Gastrocnemius medialis (tissue), 4 donors: ENCODE results near the gene CYP8B1. TPM values are rescaled to one million over a fixed set of nuclear protein-coding genes. Genes with fewer than 3 reads are reported as not detected.

ENCODE experiments used
- ATAC-seq, 2 donors: fragments of 150-250 bp; one replicate each; pipeline ENCODE4 v1.9.1; 2016
- DNase-seq, 2 donors: peaks; one replicate each; pipeline ENCODE4 v3.0.0-alpha.2; 2019
- H3K27ac ChIP-seq, 4 donors: fragments of 200-600 bp; sonication (generic); 1 replicate in 1 of 4; 2 replicates in 3 of 4; pipeline ENCODE4 v1.5.1; 2016 to 2018; ENCODE audit warnings: mild to moderate bottlenecking in 2 of 4, moderate library complexity in 1 of 4
- H3K27me3 ChIP-seq, 3 donors: fragments of 200-600 bp; sonication (generic) in 2 of 3; 1 replicate in 1 of 3; 2 replicates in 2 of 3; pipeline versions ENCODE4 v1.5.1 to v1.6.0; 2016 to 2019; ENCODE audit warnings: mild to moderate bottlenecking in 1 of 3, moderate library complexity in 1 of 3
- H3K36me3 ChIP-seq, 2 donors: fragments of 200-600 bp; sonication (generic) in 1 of 2; one replicate each; pipeline ENCODE4 v1.5.1; 2017 to 2018
- H3K4me1 ChIP-seq, 2 donors: fragments of 200-600 bp; sonication (generic) in 1 of 2; one replicate each; pipeline ENCODE4 v1.5.1; 2016 to 2017; ENCODE audit warnings: mild to moderate bottlenecking in 2 of 2
- H3K4me3 ChIP-seq, 4 donors: fragments of 200-600 bp; sonication (generic) in 3 of 4; 1 replicate in 1 of 4; 2 replicates in 3 of 4; pipeline ENCODE4 v1.5.1; 2016 to 2019; ENCODE audit warnings: mild to moderate bottlenecking in 2 of 4
- H3K9me3 ChIP-seq, 3 donors: fragments of 200-600 bp; sonication (generic) in 2 of 3; 1 replicate in 1 of 3; 2 replicates in 2 of 3; pipeline ENCODE4 v1.5.1; 2016 to 2019
- POLR2A ChIP-seq, 2 donors: fragments of 450-650 bp; IDR thresholded peaks; one replicate each; pipeline ENCODE4 v1.6.1; 2017; ENCODE audit warnings: antibody characterized with exemption in 2 of 2, mild to moderate bottlenecking in 2 of 2, moderate library complexity in 2 of 2
- in situ Hi-C, 4 donors: fragments of 200-750 bp; cut with MboI; loops; one replicate each; pipeline versions ENCODE4 v1.15.0 to v1.8.0; 2017; ENCODE audit warnings: low sequenced_read_pairs in 4 of 4
- intact Hi-C: fragments of 100-400 bp; cut with DNase I; formaldehyde crosslinking; loops from one replicate; pipeline ENCODE4 v1.15.1; 2023; ENCODE audit warnings: low total_unique reads
- total RNA-seq, 4 donors: library from RNA; depleted of rRNA; stranded (reverse); fragments of >200 nt; gene quantifications; one replicate each; pipeline versions ENCODE4 v1.1.0 to v1.2.3, GENCODE V29; 2016
- TF ChIP-seq, protein P1 (sequence below), 5 experiments: fragments of 450-650 bp in 3 of 5; fragments of 200-600 bp in 2 of 5; sonication (generic) in 2 of 5; IDR thresholded peaks in 4 of 5; conservative IDR thresholded peaks in 1 of 5; 1 replicate in 4 of 5; 2 replicates in 1 of 5; pipeline ENCODE4 v1.5.1; 2016 to 2019; ENCODE audit warnings: antibody characterized with exemption in 5 of 5, mild to moderate bottlenecking in 3 of 5, moderate library complexity in 3 of 5

CYP8B1 gene
- total RNA-seq, 4 donors from 2014 or later, result 0.62 to 0.93 TPM; not detected in 2

DNA sequence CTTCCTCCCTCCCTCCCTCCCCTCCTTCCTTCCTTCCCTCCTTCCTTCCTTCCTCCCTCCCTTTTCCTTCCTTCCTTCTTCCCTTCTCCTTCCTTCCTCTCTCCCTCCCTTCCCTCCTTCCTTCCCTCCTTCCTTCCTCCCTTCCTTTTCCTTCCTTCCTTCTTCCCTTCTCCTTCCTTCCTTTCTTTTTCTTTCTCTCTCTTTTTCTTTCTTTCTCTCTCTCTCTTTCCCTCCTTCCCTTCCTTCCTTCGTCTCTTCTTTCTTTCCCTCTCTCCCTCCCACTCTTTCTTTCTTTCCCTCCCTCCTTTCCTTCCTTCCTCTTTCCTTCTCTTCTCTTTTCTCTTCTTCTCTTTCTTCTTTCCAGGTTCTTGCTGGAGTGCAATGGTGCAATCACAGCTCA is 28.4 kb upstream of the CYP8B1 start:
- H3K36me3 ChIP-seq, result peaks cover 0 to 7% of the 10 kb centered on the region in 2 donors
- TF ChIP-seq POLR2A (IDR thresholded peaks at IDR 0.05), result no peak
- TF ChIP-seq, protein P1, sequence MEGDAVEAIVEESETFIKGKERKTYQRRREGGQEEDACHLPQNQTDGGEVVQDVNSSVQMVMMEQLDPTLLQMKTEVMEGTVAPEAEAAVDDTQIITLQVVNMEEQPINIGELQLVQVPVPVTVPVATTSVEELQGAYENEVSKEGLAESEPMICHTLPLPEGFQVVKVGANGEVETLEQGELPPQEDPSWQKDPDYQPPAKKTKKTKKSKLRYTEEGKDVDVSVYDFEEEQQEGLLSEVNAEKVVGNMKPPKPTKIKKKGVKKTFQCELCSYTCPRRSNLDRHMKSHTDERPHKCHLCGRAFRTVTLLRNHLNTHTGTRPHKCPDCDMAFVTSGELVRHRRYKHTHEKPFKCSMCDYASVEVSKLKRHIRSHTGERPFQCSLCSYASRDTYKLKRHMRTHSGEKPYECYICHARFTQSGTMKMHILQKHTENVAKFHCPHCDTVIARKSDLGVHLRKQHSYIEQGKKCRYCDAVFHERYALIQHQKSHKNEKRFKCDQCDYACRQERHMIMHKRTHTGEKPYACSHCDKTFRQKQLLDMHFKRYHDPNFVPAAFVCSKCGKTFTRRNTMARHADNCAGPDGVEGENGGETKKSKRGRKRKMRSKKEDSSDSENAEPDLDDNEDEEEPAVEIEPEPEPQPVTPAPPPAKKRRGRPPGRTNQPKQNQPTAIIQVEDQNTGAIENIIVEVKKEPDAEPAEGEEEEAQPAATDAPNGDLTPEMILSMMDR (IDR thresholded peaks at IDR 0.05 in 4 of 5, conservative IDR thresholded peaks at IDR 0.05 in 1 of 5), result no peak
- DNase-seq (no peak), ATAC-seq (no peak)
- intact Hi-C loops (no loop called here), in situ Hi-C loops (no loop called here)
- no peaks in the 10 kb centered on the region for H3K9me3 ChIP-seq
- H3K27me3 ChIP-seq, result no peaks in the 10 kb centered on the region
- peaks cover 6 to 8% of the 10 kb centered on the region in 2 donors for H3K4me1 ChIP-seq
- H3K4me3 ChIP-seq, result no peak overlapping the region
- no peak overlapping the region for H3K27ac ChIP-seq

DNA sequence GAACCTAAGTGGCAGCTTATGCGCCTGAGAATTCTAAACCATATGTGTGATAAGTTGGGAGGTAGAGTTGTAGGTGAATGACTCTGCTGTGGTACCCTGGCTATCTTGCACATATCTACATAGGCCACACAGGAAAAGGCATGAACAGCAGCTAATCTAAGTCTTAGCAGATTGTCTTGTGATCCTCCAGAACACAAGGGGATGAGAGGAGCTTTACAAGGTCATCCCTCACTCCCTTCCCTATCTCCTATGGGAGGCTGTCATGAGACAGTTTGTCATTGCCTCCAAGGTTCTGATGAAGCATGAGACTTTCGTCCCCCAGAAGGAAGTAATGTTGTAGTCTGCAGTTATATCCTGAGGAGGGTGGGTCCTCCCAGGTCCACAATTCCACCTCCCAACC is 26.6 kb upstream of the CYP8B1 start:
- Histone ChIP-seq H3K27ac (no peak overlapping the region), H3K4me1 (peaks cover 6 to 8% of the 10 kb centered on the region in 2 donors), H3K9me3 (no peaks in the 10 kb centered on the region), H3K27me3 (no peaks in the 10 kb centered on the region), H3K4me3 (no peak overlapping the region), H3K36me3 (no peaks in the 10 kb centered on the region)
- intact Hi-C loops, result no loop called here
- DNase-seq (no peak), ATAC-seq (no peak)
- in situ Hi-C loops, result no loop called here
- TF ChIP-seq POLR2A (IDR thresholded peaks at IDR 0.05), result no peak
- TF ChIP-seq, protein P1 (IDR thresholded peaks at IDR 0.05 in 4 of 5, conservative IDR thresholded peaks at IDR 0.05 in 1 of 5), result no peak

DNA sequence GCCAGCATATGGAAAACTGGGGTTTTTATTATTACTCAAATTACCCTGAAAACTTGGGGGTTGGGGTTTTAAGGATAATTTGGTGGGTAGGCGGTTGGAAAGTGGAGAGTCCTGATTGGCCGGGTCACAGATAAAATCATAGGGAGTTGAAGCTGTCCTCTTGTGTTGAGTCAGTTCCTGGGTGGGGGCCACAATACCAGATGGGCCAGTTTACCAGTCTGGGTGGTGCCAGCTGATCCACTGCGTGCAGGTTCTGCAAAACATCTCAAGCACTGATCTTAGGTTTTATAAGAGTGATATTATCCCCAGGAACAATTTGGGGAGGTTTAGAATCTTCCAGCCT is 25.4 kb upstream of the CYP8B1 start:
- intact Hi-C loops, result no loop called here

DNA sequence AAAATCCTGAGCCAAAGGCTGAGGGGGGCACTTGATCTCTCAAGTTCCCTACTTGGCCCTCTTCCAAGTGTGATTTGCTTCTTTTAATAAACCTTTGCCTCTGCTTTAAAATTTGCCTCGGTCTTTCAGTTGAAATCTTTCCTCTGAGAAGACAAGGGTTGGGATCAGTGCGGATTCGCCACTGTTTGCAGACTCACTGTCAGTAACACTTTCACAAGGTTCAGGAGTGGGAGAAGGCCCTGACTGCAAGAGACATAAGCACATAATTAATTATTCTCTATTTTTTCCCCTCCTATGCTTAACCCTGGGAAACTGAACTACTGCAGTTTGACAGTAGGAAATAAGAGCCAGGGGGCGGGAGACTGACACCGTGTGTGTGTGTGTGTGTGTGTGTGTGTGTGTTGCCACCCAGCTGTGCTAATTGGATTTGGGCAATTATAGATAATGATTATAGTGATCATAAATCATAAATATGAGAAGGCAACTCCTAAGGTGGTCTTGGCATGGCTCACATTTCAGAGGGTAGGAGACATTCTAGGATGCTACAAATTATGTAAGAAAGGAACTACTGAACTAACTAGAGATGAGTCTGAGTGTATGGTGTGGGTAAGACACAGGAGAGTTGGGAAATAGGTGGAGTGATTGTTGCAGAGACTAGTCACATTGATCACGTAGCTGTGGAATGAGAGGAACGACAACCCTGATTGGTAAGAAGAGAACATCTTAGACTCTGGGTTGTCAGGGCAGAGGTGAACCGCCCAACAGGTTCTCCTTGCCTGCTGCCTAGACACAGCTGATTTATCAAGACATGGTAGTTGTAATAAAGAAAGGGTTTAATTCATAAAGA is 24.8 kb upstream of the CYP8B1 start:
- intact Hi-C loops, result no loop called here
- in situ Hi-C loops, result no loop called here

More for the DNA sequence above, 25.4 kb upstream of the CYP8B1 start:
- Histone ChIP-seq H3K27me3 (no peaks in the 10 kb centered on the region), H3K4me3 (no peak overlapping the region), H3K36me3 (no peaks in the 10 kb centered on the region), H3K27ac (no peak overlapping the region), H3K4me1 (no peaks in the 10 kb centered on the region), H3K9me3 (no peaks in the 10 kb centered on the region)
- DNase-seq, result no peak
- in situ Hi-C loops, result no loop called here
- no peak for TF ChIP-seq POLR2A (IDR thresholded peaks at IDR 0.05)
- TF ChIP-seq, protein P1 (IDR thresholded peaks at IDR 0.05 in 4 of 5, conservative IDR thresholded peaks at IDR 0.05 in 1 of 5), result no peak
- no peak for ATAC-seq

More for the DNA sequence above, 24.8 kb upstream of the CYP8B1 start:
- DNase-seq (no peak), ATAC-seq (no peak)
- TF ChIP-seq, protein P1 (IDR thresholded peaks at IDR 0.05 in 4 of 5, conservative IDR thresholded peaks at IDR 0.05 in 1 of 5), result no peak
- TF ChIP-seq POLR2A (IDR thresholded peaks at IDR 0.05), result no peak
- Histone ChIP-seq H3K4me3 (no peak overlapping the region), H3K27me3 (no peaks in the 10 kb centered on the region), H3K4me1 (no peaks in the 10 kb centered on the region), H3K36me3 (no peaks in the 10 kb centered on the region), H3K9me3 (no peaks in the 10 kb centered on the region), H3K27ac (no peak overlapping the region)
